Keratinocyte (primary cell): ENCODE data around the gene GRIP1. TPM values are rescaled to one million over a fixed set of nuclear protein-coding genes. Genes with fewer than 3 reads are reported as not detected.

ENCODE experiments used
- DNase-seq: peaks from one replicate; pipeline ENCODE4 v3.0.0-alpha.2; 2011; ENCODE audit warnings: low read depth, missing footprints, low spot score
- FAIRE-seq: peaks from 2 replicates; lab custom pipeline; 2011; peaks lifted over from hg19 to GRCh38; lab: Jason Lieb, UNC
- H2AFZ ChIP-seq: 2 replicates; pipeline ENCODE4 v1.6.0; 2012; ENCODE audit warnings: low read length, control low read depth, inconsistent platforms; ENCODE audit not compliant: control insufficient read depth
- H3K27ac ChIP-seq: 2 replicates; pipeline ENCODE4 v1.5.1; 2011; ENCODE audit warnings: low read length; ENCODE audit not compliant: control insufficient read depth, insufficient read depth
- H3K27me3 ChIP-seq: 3 replicates; pipeline ENCODE4 v1.6.0; 2011; ENCODE audit warnings: low read length; ENCODE audit not compliant: control insufficient read depth, insufficient read depth; ENCODE audit errors: extremely low read depth
- H3K36me3 ChIP-seq, 2 experiments: 2 replicates in 1 of 2; 3 replicates in 1 of 2; pipeline ENCODE4 v1.5.1; 2011; ENCODE audit warnings: low read length in 2 of 2, mild to moderate bottlenecking in 1 of 2; ENCODE audit not compliant: control insufficient read depth in 2 of 2, insufficient read depth in 2 of 2; ENCODE audit errors: extremely low read depth in 1 of 2
- H3K4me1 ChIP-seq: 3 replicates; pipeline ENCODE4 v1.5.1; 2011; ENCODE audit warnings: low read length; ENCODE audit not compliant: control insufficient read depth, insufficient read depth; ENCODE audit errors: extremely low read depth
- H3K4me2 ChIP-seq: 3 replicates; pipeline ENCODE4 v1.6.0; 2011; ENCODE audit warnings: low read depth, low read length; ENCODE audit not compliant: control insufficient read depth, insufficient read depth; ENCODE audit errors: extremely low read depth
- H3K4me3 ChIP-seq, 3 experiments: fragments of 200-600 bp in 1 of 3; sonication (generic) in 1 of 3; 2 replicates in 2 of 3; 3 replicates in 1 of 3; pipeline ENCODE4 v1.5.1; 2011 to 2016; ENCODE audit warnings: low read length in 3 of 3, mild to moderate bottlenecking in 3 of 3, control low read depth in 2 of 3, inconsistent platforms in 1 of 3, low read depth in 1 of 3, mixed read lengths in 1 of 3, mixed run types in 1 of 3, moderate library complexity in 1 of 3; ENCODE audit not compliant: control insufficient read depth in 2 of 3, insufficient read depth in 2 of 3; ENCODE audit errors: extremely low read depth in 1 of 3
- H3K79me2 ChIP-seq: 2 replicates; pipeline ENCODE4 v1.6.0; 2012; ENCODE audit warnings: low read length; ENCODE audit not compliant: control insufficient read depth, insufficient read depth
- H3K9ac ChIP-seq: 3 replicates; pipeline ENCODE4 v1.6.0; 2011; ENCODE audit warnings: low read length; ENCODE audit not compliant: control insufficient read depth, insufficient read depth; ENCODE audit errors: extremely low read depth
- H3K9me1 ChIP-seq: 3 replicates; pipeline ENCODE4 v1.6.0; 2011; ENCODE audit warnings: low read length; ENCODE audit not compliant: control insufficient read depth, insufficient read depth; ENCODE audit errors: extremely low read depth
- H3K9me3 ChIP-seq: 2 replicates; pipeline ENCODE4 v1.5.1; 2012; ENCODE audit warnings: low read depth, low read length; ENCODE audit not compliant: control insufficient read depth
- H4K20me1 ChIP-seq: 3 replicates; pipeline ENCODE4 v1.6.0; 2011; ENCODE audit warnings: low read length; ENCODE audit not compliant: control insufficient read depth, insufficient read depth; ENCODE audit errors: extremely low read depth
- CTCF ChIP-seq, 3 experiments: IDR thresholded peaks in 1 of 3; conservative IDR thresholded peaks in 1 of 3; optimal IDR thresholded peaks in 1 of 3; 2 replicates in 2 of 3; 3 replicates in 1 of 3; pipeline versions ENCODE3 to v1.5.1; 2011; ENCODE audit warnings: low read length in 3 of 3, mild to moderate bottlenecking in 3 of 3, moderate library complexity in 2 of 3, control low read depth in 1 of 3, inconsistent platforms in 1 of 3; ENCODE audit not compliant: insufficient read depth in 2 of 3; ENCODE audit errors: extremely low read depth in 1 of 3
- EZH2 ChIP-seq: IDR thresholded peaks from one replicate; pipeline ENCODE4 v1.6.1; 2012; ENCODE audit warnings: inconsistent platforms, mild to moderate bottlenecking, low read length, moderate library complexity
- dilution Hi-C: fragments of 300-500 bp; cut with MboI; formaldehyde crosslinking; loops from one replicate; pipeline ENCODE4 v1.7.0; 2020; ENCODE audit warnings: low sequenced_read_pairs; ENCODE audit not compliant: extremely low pct_ligation_motif_present
- polyA plus RNA-seq, 5 experiments: library from polyadenylated mRNA; depleted of rRNA in 3 of 5; stranded (reverse) in 3 of 5; stranded (forward) in 1 of 5; unstranded in 1 of 5; fragments of >200 nt; gene quantifications; 1 replicate in 1 of 5; 2 replicates in 3 of 5; 3 replicates in 1 of 5; pipeline versions ENCODE4 v1.2.1 to v1.2.3, GENCODE V29; 2011 to 2012; ENCODE audit warnings: missing spikeins in 2 of 5, low read depth in 1 of 5, low replicate concordance in 1 of 5

Gene GRIP1
- polyA plus RNA-seq, 1 donor (not counting 4 experiments of a cell fraction or from before 2014, with no cell fraction given) = 6.7 TPM

DNA sequence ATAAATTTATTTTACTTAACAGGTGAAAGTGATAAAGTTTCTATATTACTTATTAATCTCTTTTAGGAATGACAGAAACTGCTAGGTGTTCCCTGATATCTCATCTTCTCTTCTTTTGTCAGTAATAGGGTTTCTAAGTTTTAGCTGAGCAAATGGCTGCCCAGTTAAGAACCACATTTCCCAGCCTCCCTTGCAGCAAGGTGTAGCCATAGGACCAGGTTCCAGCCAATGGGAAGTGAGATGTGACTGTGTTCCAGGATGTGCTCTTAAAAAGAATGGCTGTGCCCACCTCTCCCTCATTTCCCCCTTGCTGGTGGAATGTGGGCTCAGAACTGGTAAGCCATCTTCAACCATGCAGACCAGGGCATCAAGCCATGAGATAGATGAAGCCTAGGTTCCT lies 210.9 kb downstream of the GRIP1 start:
- dilution Hi-C loops = no loop called here
- no peak for FAIRE-seq

GRCh38 chr12:66461331-66461730 lies 217.5 kb downstream of the GRIP1 start:
- no peak for TF ChIP-seq EZH2
- H3K4me1 ChIP-seq = no peaks in the 10 kb centered on the region
- dilution Hi-C loops = no loop called here

More for the DNA sequence above, 210.9 kb downstream of the GRIP1 start:
- no peak overlapping the region for H3K4me3 ChIP-seq
- no peak overlapping the region for H3K9ac ChIP-seq
- no peaks in the 10 kb centered on the region for H3K27me3 ChIP-seq
- H3K79me2 ChIP-seq = no peaks in the 10 kb centered on the region
- no peak for DNase-seq
- H3K36me3 ChIP-seq = no peaks in the 10 kb centered on the region
- H3K4me2 ChIP-seq = no peak overlapping the region
- H3K4me1 ChIP-seq = no peaks in the 10 kb centered on the region
- H2AFZ ChIP-seq = no peak overlapping the region
- H3K9me1 ChIP-seq = no peaks in the 10 kb centered on the region
- no peaks in the 10 kb centered on the region for H4K20me1 ChIP-seq
- no peaks in the 10 kb centered on the region for H3K9me3 ChIP-seq
- TF ChIP-seq EZH2 (no peak), CTCF (optimal IDR thresholded peaks at IDR 0.05 in 1 of 3, IDR thresholded peaks at IDR 0.05 in 1 of 3, conservative IDR thresholded peaks at IDR 0.05 in 1 of 3; ENCODE audit: extremely low read depth in 1 of 3, insufficient read depth in 2 of 3, low read length in 3 of 3) (no peak)
- H3K27ac ChIP-seq = no peak overlapping the region

GRCh38 chr12:66459944-66460482 lies 218.9 kb downstream of the GRIP1 start:
- H4K20me1 ChIP-seq = no peaks in the 10 kb centered on the region
- no peak for DNase-seq
- H3K4me2 ChIP-seq = no peak overlapping the region
- H3K9me3 ChIP-seq = no peaks in the 10 kb centered on the region
- no peak for FAIRE-seq
- no peaks in the 10 kb centered on the region for H3K4me1 ChIP-seq
- H3K9me1 ChIP-seq = no peaks in the 10 kb centered on the region
- H3K4me3 ChIP-seq = no peak overlapping the region
- no peaks in the 10 kb centered on the region for H3K27me3 ChIP-seq
- no peak overlapping the region for H3K9ac ChIP-seq
- dilution Hi-C loops = no loop called here
- no peaks in the 10 kb centered on the region for H3K36me3 ChIP-seq
- TF ChIP-seq EZH2 (no peak), CTCF (optimal IDR thresholded peaks at IDR 0.05 in 1 of 3, IDR thresholded peaks at IDR 0.05 in 1 of 3, conservative IDR thresholded peaks at IDR 0.05 in 1 of 3; ENCODE audit: extremely low read depth in 1 of 3, insufficient read depth in 2 of 3, low read length in 3 of 3) (no peak)
- H3K79me2 ChIP-seq = no peaks in the 10 kb centered on the region
- H2AFZ ChIP-seq = no peak overlapping the region
- no peak overlapping the region for H3K27ac ChIP-seq

More at GRCh38 chr12:66461331-66461730, 217.5 kb downstream of the GRIP1 start:
- H3K4me2 ChIP-seq = no peak overlapping the region
- H3K27me3 ChIP-seq = no peaks in the 10 kb centered on the region
- H3K36me3 ChIP-seq = no peaks in the 10 kb centered on the region
- no peak overlapping the region for H3K27ac ChIP-seq
- no peaks in the 10 kb centered on the region for H3K9me1 ChIP-seq
- H3K4me3 ChIP-seq = no peak overlapping the region
- no peaks in the 10 kb centered on the region for H4K20me1 ChIP-seq
- no peak overlapping the region for H3K9ac ChIP-seq
- no peak for FAIRE-seq
- no peak for DNase-seq
- H2AFZ ChIP-seq = no peak overlapping the region
- H3K79me2 ChIP-seq = no peaks in the 10 kb centered on the region
- no peaks in the 10 kb centered on the region for H3K9me3 ChIP-seq
